ENCODE results near the gene ANO2.

ANO2 gene

GRCh38 chr12:5873281-5873919, 71.7 kb downstream of the ANO2 start:
- TF ChIP-seq GATA2 (IDR thresholded peaks at IDR 0.05; ENCODE audit: low read depth, low read length) (no peak), GATA3 (IDR thresholded peaks at IDR 0.05; ENCODE audit: low read depth, low read length) (no peak)

- TF ChIP-seq GATA3 (IDR thresholded peaks at IDR 0.05; ENCODE audit: low read depth, low read length) (no peak), GATA2 (IDR thresholded peaks at IDR 0.05; ENCODE audit: low read depth, low read length) (no peak)
Observed at GRCh38 chr12:5872745-5873144, 72.3 kb downstream of the ANO2 start.

- no peak for TF ChIP-seq GATA2 (IDR thresholded peaks at IDR 0.05; ENCODE audit: low read depth, low read length)
- TF ChIP-seq GATA3 (IDR thresholded peaks at IDR 0.05; ENCODE audit: low read depth, low read length) = no peak
Observed at GRCh38 chr12:5871741-5872140, 73.3 kb downstream of the ANO2 start.

GRCh38 chr12:5870183-5870582, 74.9 kb downstream of the ANO2 start:
- TF ChIP-seq GATA3 (IDR thresholded peaks at IDR 0.05; ENCODE audit: low read depth, low read length) (no peak), GATA2 (IDR thresholded peaks at IDR 0.05; ENCODE audit: low read depth, low read length) (no peak)

GRCh38 chr12:5868625-5869295, 76.3 kb downstream of the ANO2 start:
- TF ChIP-seq GATA3 (IDR thresholded peaks at IDR 0.05; ENCODE audit: low read depth, low read length) (no peak), GATA2 (IDR thresholded peaks at IDR 0.05; ENCODE audit: low read depth, low read length) (no peak)

GRCh38 chr12:5865397-5865796, 79.7 kb downstream of the ANO2 start:
- TF ChIP-seq GATA3 (IDR thresholded peaks at IDR 0.05; ENCODE audit: low read depth, low read length) (no peak), GATA2 (IDR thresholded peaks at IDR 0.05; ENCODE audit: low read depth, low read length) (no peak)

GRCh38 chr12:5864972-5865371, 80.1 kb downstream of the ANO2 start:
- no peak for TF ChIP-seq GATA3 (IDR thresholded peaks at IDR 0.05; ENCODE audit: low read depth, low read length)
- no peak for TF ChIP-seq GATA2 (IDR thresholded peaks at IDR 0.05; ENCODE audit: low read depth, low read length)

GRCh38 chr12:5864301-5864700, 80.8 kb downstream of the ANO2 start:
- no peak for TF ChIP-seq GATA2 (IDR thresholded peaks at IDR 0.05; ENCODE audit: low read depth, low read length)
- no peak for TF ChIP-seq GATA3 (IDR thresholded peaks at IDR 0.05; ENCODE audit: low read depth, low read length)

- TF ChIP-seq GATA3 (IDR thresholded peaks at IDR 0.05; ENCODE audit: low read depth, low read length) (no peak), GATA2 (IDR thresholded peaks at IDR 0.05; ENCODE audit: low read depth, low read length) (no peak)
Observed at GRCh38 chr12:5861416-5861815, 83.6 kb downstream of the ANO2 start.

GRCh38 chr12:5856692-5857091, 88.4 kb downstream of the ANO2 start:
- no peak for TF ChIP-seq GATA2 (IDR thresholded peaks at IDR 0.05; ENCODE audit: low read depth, low read length)
- no peak for TF ChIP-seq GATA3 (IDR thresholded peaks at IDR 0.05; ENCODE audit: low read depth, low read length)

- TF ChIP-seq GATA3 (IDR thresholded peaks at IDR 0.05; ENCODE audit: low read depth, low read length) (no peak), GATA2 (IDR thresholded peaks at IDR 0.05; ENCODE audit: low read depth, low read length) (no peak)
Observed at GRCh38 chr12:5846950-5847349, 98.1 kb downstream of the ANO2 start.

- TF ChIP-seq GATA2 (IDR thresholded peaks at IDR 0.05; ENCODE audit: low read depth, low read length) = no peak
- no peak for TF ChIP-seq GATA3 (IDR thresholded peaks at IDR 0.05; ENCODE audit: low read depth, low read length)
Observed at GRCh38 chr12:5840944-5841343, 104.1 kb downstream of the ANO2 start.

- TF ChIP-seq GATA2 (IDR thresholded peaks at IDR 0.05; ENCODE audit: low read depth, low read length) (no peak), GATA3 (IDR thresholded peaks at IDR 0.05; ENCODE audit: low read depth, low read length) (no peak)
Observed at GRCh38 chr12:5830111-5830510, 114.9 kb downstream of the ANO2 start.

GRCh38 chr12:5827591-5827990, 117.5 kb downstream of the ANO2 start:
- no peak for TF ChIP-seq GATA2 (IDR thresholded peaks at IDR 0.05; ENCODE audit: low read depth, low read length)

- no peak for TF ChIP-seq GATA2 (IDR thresholded peaks at IDR 0.05; ENCODE audit: low read depth, low read length)
- TF ChIP-seq GATA3 (IDR thresholded peaks at IDR 0.05; ENCODE audit: low read depth, low read length) = no peak
Observed at GRCh38 chr12:5817246-5817645, 127.8 kb downstream of the ANO2 start.
